ENCODE data around the gene PHACTR1.

DNA sequence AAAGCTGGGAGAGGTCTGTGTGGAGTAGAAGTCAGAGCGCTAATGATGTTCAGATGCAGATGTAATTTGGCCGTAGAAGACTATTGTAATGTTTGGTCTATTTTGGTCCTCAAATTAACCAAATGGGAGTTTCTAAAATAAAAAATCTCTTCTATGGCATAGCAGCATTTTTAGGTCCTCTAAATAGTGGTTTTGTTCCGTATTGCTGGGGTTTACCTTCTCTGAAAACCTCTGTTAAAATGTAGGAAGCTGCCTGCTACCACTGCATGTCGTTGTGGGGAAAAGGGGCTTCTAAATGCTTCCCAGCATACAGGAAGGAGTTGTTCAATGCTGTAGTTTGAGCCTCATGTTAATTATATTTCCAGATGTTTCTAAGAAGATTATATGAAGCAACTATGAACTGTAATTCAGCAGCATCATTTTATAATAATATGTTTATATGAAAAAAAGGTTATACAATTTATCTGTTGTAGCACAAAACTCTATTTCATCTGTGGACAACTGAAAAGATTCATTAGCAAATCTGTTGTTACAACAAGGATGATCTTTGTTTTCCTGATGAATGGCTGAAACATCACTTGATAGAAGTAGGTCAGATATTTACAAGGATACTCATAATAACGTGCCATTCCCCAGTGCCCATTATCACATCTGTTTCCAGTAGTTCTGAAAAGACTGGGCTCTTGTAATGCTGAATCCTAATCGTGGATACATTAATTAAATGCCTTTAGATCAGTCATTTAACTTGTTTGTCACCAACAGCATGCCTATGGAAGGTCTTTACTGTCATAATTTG lies 355.2 kb downstream of the PHACTR1 start:
- TF ChIP-seq POLR2A (IDR thresholded peaks at IDR 0.05): no peak
- no peak for TF ChIP-seq CTCF (IDR thresholded peaks at IDR 0.05)
